Panc1 (cell line): ENCODE measurements around the gene PER2. TPM values are rescaled to one million over a fixed set of nuclear protein-coding genes. Genes with fewer than 3 reads are reported as not detected.

Experiments
- ATAC-seq: fragments of 200-7000 bp; cut with Tn5 transposase; 2 replicates; pipeline ENCODE4 v1.9.1; 2020; ENCODE audit warnings: mild to moderate bottlenecking, moderate library complexity
- BruUV-seq: library from RNA; stranded (reverse); fragments of 400-500 nt; replicated peaks from 2 replicates; lab custom pipeline; 2021; lab: Mats Ljungman, UMichigan
- CTCF ChIA-PET: fragments of 300-600 bp; sonication (Branson Sonifier 250); formaldehyde crosslinking; loops from one replicate; lab custom pipeline; 2022; ENCODE audit warnings: antibody characterized with exemption; lab: Charles Lee
- POLR2A ChIA-PET: fragments of 300-600 bp; sonication (Branson Sonifier 250); formaldehyde crosslinking; loops from one replicate; lab custom pipeline; 2022; ENCODE audit warnings: antibody characterized with exemption; lab: Charles Lee
- DNase-seq: peaks from one replicate; pipeline ENCODE4 v3.0.0-alpha.2; 2010; ENCODE audit warnings: low read depth, low spot score
- H3K27ac ChIP-seq: 2 replicates; pipeline ENCODE4 v1.5.1; 2011; ENCODE audit warnings: mild to moderate bottlenecking, low read length, inconsistent platforms
- H3K27me3 ChIP-seq: fragments of 200-500 bp; sonication (Bioruptor generic); 2 replicates; pipeline ENCODE4 v1.6.0; 2014; ENCODE audit warnings: low read length, inconsistent platforms; ENCODE audit not compliant: control insufficient read depth, insufficient read depth
- H3K36me3 ChIP-seq: fragments of 200-500 bp; sonication (Bioruptor generic); 2 replicates; pipeline ENCODE4 v1.5.1; 2014; ENCODE audit warnings: inconsistent platforms, mild to moderate bottlenecking, low read length, moderate library complexity; ENCODE audit not compliant: control insufficient read depth, insufficient read depth
- H3K4me1 ChIP-seq: 2 replicates; pipeline ENCODE4 v1.5.1; 2011; ENCODE audit warnings: inconsistent platforms, mild to moderate bottlenecking, low read length, moderate library complexity; ENCODE audit not compliant: control insufficient read depth, insufficient read depth
- H3K4me3 ChIP-seq, 2 experiments: 2 replicates each; pipeline ENCODE4 v1.5.1; 2011 to 2012; ENCODE audit warnings: low read depth in 2 of 2, low read length in 2 of 2, mild to moderate bottlenecking in 2 of 2, inconsistent platforms in 1 of 2, moderate library complexity in 1 of 2
- H3K9me3 ChIP-seq: fragments of 200-500 bp; sonication (Bioruptor generic); 2 replicates; pipeline ENCODE4 v1.5.1; 2014; ENCODE audit warnings: low read depth, mild to moderate bottlenecking, inconsistent platforms, low read length, moderate library complexity; ENCODE audit not compliant: control insufficient read depth, insufficient read depth
- CTCF ChIP-seq: fragments of 450-650 bp; IDR thresholded peaks from 2 replicates; pipeline ENCODE4 v1.5.1; 2017; ENCODE audit warnings: mild to moderate bottlenecking
- POLR2AphosphoS5 ChIP-seq: IDR thresholded peaks from 2 replicates; pipeline ENCODE4 v1.6.1; 2012; ENCODE audit warnings: mild to moderate bottlenecking, low read depth, low read length, moderate library complexity
- REST ChIP-seq, 2 experiments: IDR thresholded peaks; 2 replicates each; pipeline ENCODE4 v1.6.1; 2011 to 2012; ENCODE audit warnings: low read depth in 2 of 2, control low read depth in 1 of 2, low read length in 1 of 2, mild to moderate bottlenecking in 1 of 2, moderate library complexity in 1 of 2; ENCODE audit not compliant: insufficient read depth in 1 of 2
- SIN3A ChIP-seq: IDR thresholded peaks from 2 replicates; pipeline ENCODE4 v1.6.1; 2012; ENCODE audit warnings: low read depth, mild to moderate bottlenecking, low read length, moderate library complexity, borderline replicate concordance; ENCODE audit not compliant: insufficient read depth
- TCF7L2 ChIP-seq: IDR thresholded peaks from 2 replicates; pipeline ENCODE4 v1.6.1; 2011; ENCODE audit warnings: mild to moderate bottlenecking, low read depth, low read length, inconsistent platforms
- in situ Hi-C: cut with HindIII; loops from 2 replicates; pipeline ENCODE4 v1.10.0; 2016; ENCODE audit warnings: low sequenced_read_pairs, low pct_unique_long_range_greater_than_20kb
- intact Hi-C: fragments of 100-400 bp; cut with micrococcal nuclease; formaldehyde crosslinking; loops from one replicate; pipeline ENCODE4 v1.10.0; 2022; ENCODE audit not compliant: unreplicated experiment
- total RNA-seq: library from RNA; stranded (reverse); gene quantifications from one replicate; pipeline ENCODE4 v1.2.1, GENCODE V29; 2021; ENCODE audit not compliant: unreplicated experiment

The PER2 gene
- total RNA-seq, 1 experiment from 2014 or later: 9.9 TPM

GRCh38 chr2:238235856-238236255 is 52.6 kb downstream of the PER2 start:
- intact Hi-C loops: no loop called here
- peaks cover 1% of the 10 kb centered on the region; the same call in 1 of the 2 replicates for H3K4me1 ChIP-seq
- H3K27me3 ChIP-seq: no peaks in the 10 kb centered on the region
- no peaks in the 10 kb centered on the region for H3K36me3 ChIP-seq
- no peak overlapping the region for H3K4me3 ChIP-seq
- H3K27ac ChIP-seq: no peak overlapping the region
- H3K9me3 ChIP-seq: no peaks in the 10 kb centered on the region
- ATAC-seq (no peak), DNase-seq (no peak)
- no TSS peak for BruUV-seq
- CTCF ChIA-PET: no interaction called here
- TF ChIP-seq SIN3A: no peak
- TF ChIP-seq REST (IDR thresholded peaks at IDR 0.05; ENCODE audit: insufficient read depth in 1 of 2, low read depth in 2 of 2, low read length in 1 of 2): no peak
- TF ChIP-seq TCF7L2: no peak
- no peak for TF ChIP-seq POLR2AphosphoS5
- TF ChIP-seq CTCF: no peak
- in situ Hi-C loops: no loop called here
- POLR2A ChIA-PET: no interaction called here

- ATAC-seq (no peak), DNase-seq (no peak)
- ChIA-PET POLR2A (no interaction called here), CTCF (no interaction called here)
- BruUV-seq: no TSS peak
- Histone ChIP-seq H3K9me3 (no peaks in the 10 kb centered on the region), H3K36me3 (no peaks in the 10 kb centered on the region), H3K4me3 (no peak overlapping the region), H3K27ac (no peak overlapping the region), H3K4me1 (peaks cover 3% of the 10 kb centered on the region; the same call in 1 of the 2 replicates), H3K27me3 (no peaks in the 10 kb centered on the region)
- in situ Hi-C loops (no loop called here), intact Hi-C loops (no loop called here)
- TF ChIP-seq POLR2AphosphoS5: no peak
- no peak for TF ChIP-seq REST (IDR thresholded peaks at IDR 0.05; ENCODE audit: insufficient read depth in 1 of 2, low read depth in 2 of 2, low read length in 1 of 2)
- TF ChIP-seq CTCF: no peak
- TF ChIP-seq TCF7L2: no peak
These were observed 53.1 kb downstream of the PER2 start for GRCh38 chr2:238235331-238235732.
